MM.1S (cell line): Measurements from ENCODE around the gene COX14.

Source experiments
- CTCF ChIP-seq: fragments of 300-600 bp; sonication (generic); IDR thresholded peaks from 2 replicates; pipeline ENCODE4 v1.5.1; 2016; ENCODE audit warnings: antibody characterized with exemption, low read length, mixed read lengths
- EZH2 ChIP-seq: fragments of 300-600 bp; sonication (generic); optimal IDR thresholded peaks from 2 replicates; pipeline ENCODE3; 2017; ENCODE audit warnings: low read depth, mild to moderate bottlenecking, antibody characterized with exemption, low read length, mixed read lengths

- no peak for TF ChIP-seq CTCF
- no peak for TF ChIP-seq EZH2
Measured at GRCh38 chr12:50069069-50069468, 43.0 kb upstream of the COX14 start.
